GM03348 (cell line): ENCODE measurements around the gene EPB42.
A peak's percentile ranks its signal among the peaks of the same experiment; 100 is the strongest.
"Not testable (repeated sequence)": the region's sequence is repeated elsewhere in the genome, so short reads cannot be mapped to it uniquely, and the experiment has no call there.

Experiments used
- DNase-seq: peaks from one replicate; pipeline ENCODE4 v3.0.0; 2012; ENCODE audit warnings: low spot score

EPB42 gene

GRCh38 chr15:43241100-43241499 is 20.3 kb upstream of the EPB42 start:
- peak; percentile 87 for DNase-seq

GRCh38 chr15:43239732-43240491 is 19.1 kb upstream of the EPB42 start:
- DNase-seq = no peak

GRCh38 chr15:43238671-43239131 is 17.9 kb upstream of the EPB42 start:
- DNase-seq = no peak

- no peak for DNase-seq
Measured at GRCh38 chr15:43237842-43238470, 17.1 kb upstream of the EPB42 start.

GRCh38 chr15:43235536-43235935 is 14.7 kb upstream of the EPB42 start:
- no peak for DNase-seq

GRCh38 chr15:43232289-43232874 is 11.6 kb upstream of the EPB42 start:
- DNase-seq = no peak

- DNase-seq = peak; percentile 76
Measured at GRCh38 chr15:43230640-43231115, 9.9 kb upstream of the EPB42 start.

GRCh38 chr15:43229977-43230376 is 9.2 kb upstream of the EPB42 start:
- no peak for DNase-seq

- no peak for DNase-seq
Measured at GRCh38 chr15:43226436-43227305, 5.9 kb upstream of the EPB42 start.

- DNase-seq = not testable (repeated sequence)
Measured at GRCh38 chr15:43225950-43226255, 5.1 kb upstream of the EPB42 start.

GRCh38 chr15:43225201-43225949 is 4.6 kb upstream of the EPB42 start:
- peak; percentile 79 for DNase-seq

GRCh38 chr15:43221422-43221821 is 604 bp upstream of the EPB42 start:
- no peak for DNase-seq

GRCh38 chr15:43219929-43220928 is 589 bp downstream of the EPB42 start:
- no peak for DNase-seq

GRCh38 chr15:43218908-43219706 is 1.7 kb downstream of the EPB42 start:
- no peak for DNase-seq

GRCh38 chr15:43215961-43216360 is 4.9 kb downstream of the EPB42 start:
- DNase-seq = no peak

GRCh38 chr15:43214592-43215295 is 6.1 kb downstream of the EPB42 start:
- no peak for DNase-seq

GRCh38 chr15:43214169-43214568 is 6.6 kb downstream of the EPB42 start:
- no peak for DNase-seq

GRCh38 chr15:43213466-43213865 is 7.4 kb downstream of the EPB42 start:
- DNase-seq = no peak

GRCh38 chr15:43212951-43213350 is 7.9 kb downstream of the EPB42 start:
- no peak for DNase-seq
